ENCODE results near the gene PDK3. TPM values are rescaled to one million over a fixed set of nuclear protein-coding genes. Genes with fewer than 3 reads are reported as not detected.

Gene PDK3
- total and polyA plus RNA-seq, 5 experiments from 2014 or later, result 26.7 to 40.4 (median 34.4) TPM

DNA sequence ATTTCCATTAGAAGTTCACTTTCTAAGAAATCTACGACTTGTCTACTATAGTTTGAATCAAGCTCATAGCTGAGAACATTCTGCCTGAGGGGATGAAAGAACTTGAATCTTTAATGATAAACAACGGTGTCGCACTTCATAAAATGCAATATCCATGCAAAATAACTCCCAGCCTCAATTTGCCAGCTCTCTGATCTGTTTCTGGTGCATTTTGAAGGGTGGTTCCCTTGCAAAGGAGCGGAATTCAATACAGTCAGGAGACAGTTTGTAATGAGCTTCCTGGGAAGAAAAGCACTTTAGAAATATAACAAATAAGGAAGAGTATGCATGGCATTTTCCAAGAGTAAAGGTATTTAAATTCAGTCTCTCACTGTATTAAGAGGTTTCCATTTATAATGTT is 102.1 kb downstream of the PDK3 start:
- Mint-ChIP-seq H3K4me1 (no peaks in the 10 kb centered on the region), H3K36me3 (no peaks in the 10 kb centered on the region), H3K4me3 (no peak overlapping the region), H3K9me3 (peaks cover 0 to 4% (median 0%) of the 10 kb centered on the region in 9 donors), H3K27ac (no peak overlapping the region), H3K27me3 (peaks cover 0 to 9% (median 0%) of the 10 kb centered on the region in 5 donors)
- ATAC-seq (no peak), DNase-seq (no peak)
- POLR2A ChIA-PET, result no interaction called here

DNA sequence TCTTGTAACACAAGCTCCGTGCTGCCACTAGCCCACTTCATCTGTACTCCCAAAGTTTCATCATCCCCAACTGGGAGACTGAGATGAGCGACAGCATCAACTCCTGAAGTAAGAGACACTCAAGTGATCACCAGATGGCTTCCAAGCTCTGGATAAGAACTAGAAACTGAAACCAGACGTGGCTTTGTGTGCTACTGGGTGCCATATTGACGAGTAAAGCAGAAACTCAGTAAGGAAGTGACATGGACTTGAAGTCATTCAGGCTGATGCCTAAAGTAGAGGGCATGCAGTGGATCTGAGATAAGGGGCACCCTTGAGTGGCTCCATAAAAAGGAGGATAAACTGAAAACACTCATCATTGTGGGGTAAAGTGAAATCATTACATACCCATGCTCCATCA is 109.7 kb downstream of the PDK3 start:
- Mint-ChIP-seq H3K9me3 (peaks cover 0 to 4% (median 0%) of the 10 kb centered on the region in 9 donors), H3K27me3 (no peaks in the 10 kb centered on the region), H3K4me3 (no peak overlapping the region), H3K27ac (no peak overlapping the region), H3K4me1 (no peaks in the 10 kb centered on the region), H3K36me3 (no peaks in the 10 kb centered on the region)
- DNase-seq (no peak), ATAC-seq (no peak)
- POLR2A ChIA-PET, result no interaction called here

DNA sequence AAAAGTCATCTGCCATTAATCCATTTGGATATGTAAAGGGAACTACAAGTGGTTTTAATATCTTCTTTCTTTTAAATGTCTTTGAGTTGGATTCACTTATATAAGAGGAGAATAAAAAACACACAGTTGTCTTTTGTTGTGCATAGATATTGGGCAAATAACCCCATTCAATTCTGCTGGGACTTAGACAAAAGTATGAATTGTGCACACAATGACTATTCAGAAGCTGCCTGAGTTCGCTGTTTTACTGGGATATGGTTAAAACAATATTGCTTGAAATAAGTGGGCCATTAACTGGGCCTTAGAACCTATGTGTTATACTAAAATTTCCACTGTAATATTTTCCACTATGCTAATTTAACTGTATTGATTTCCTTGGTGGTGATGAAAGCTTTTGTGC is 110.4 kb downstream of the PDK3 start:
- Mint-ChIP-seq H3K27me3 (no peaks in the 10 kb centered on the region), H3K36me3 (no peaks in the 10 kb centered on the region), H3K4me3 (no peak overlapping the region), H3K27ac (no peak overlapping the region), H3K9me3 (peaks cover 0 to 4% (median 0%) of the 10 kb centered on the region in 9 donors), H3K4me1 (no peaks in the 10 kb centered on the region)
- POLR2A ChIA-PET, result no interaction called here
- DNase-seq (no peak), ATAC-seq (no peak)

DNA sequence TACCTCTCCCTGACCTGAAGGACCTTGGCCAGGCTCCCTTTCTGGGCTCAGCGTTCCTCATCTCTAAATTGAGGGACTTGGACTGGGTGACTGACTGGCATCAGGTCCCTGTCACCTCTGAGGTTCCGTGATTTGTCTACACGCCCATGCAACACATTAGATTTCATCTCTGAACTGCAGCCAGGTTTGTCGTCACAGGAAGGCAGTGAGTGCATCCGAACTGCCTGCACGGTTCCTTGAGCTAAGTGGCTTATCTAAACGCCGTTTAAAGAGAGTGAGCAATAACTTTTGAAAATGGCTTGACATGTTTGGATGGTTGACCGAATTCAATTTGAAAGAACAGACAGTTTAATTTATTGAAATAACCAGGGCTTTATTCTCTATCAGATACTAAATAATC is 112.0 kb downstream of the PDK3 start:
- ATAC-seq (no peak), DNase-seq (no peak)
- Mint-ChIP-seq H3K9me3 (peaks cover 0 to 4% (median 0%) of the 10 kb centered on the region in 9 donors), H3K36me3 (no peaks in the 10 kb centered on the region), H3K27ac (no peak overlapping the region), H3K4me3 (no peak overlapping the region), H3K27me3 (no peaks in the 10 kb centered on the region), H3K4me1 (no peaks in the 10 kb centered on the region)
- POLR2A ChIA-PET, result no interaction called here

Other genes with a start within 250 kb of the PDK3 start
- not detected for gene SUPT20HL2, start 151.2 kb upstream of the PDK3 start, total RNA-seq
- gene SUPT20HL2, start 151.2 kb upstream of the PDK3 start, polyA plus RNA-seq, result not detected
- gene SUPT20HL1, start 104.6 kb upstream of the PDK3 start, total RNA-seq, result not detected
- not detected for gene SUPT20HL1, start 104.6 kb upstream of the PDK3 start, polyA plus RNA-seq
- not detected for gene PCYT1B, start 182.1 kb downstream of the PDK3 start, total RNA-seq
- gene PCYT1B, start 182.1 kb downstream of the PDK3 start, polyA plus RNA-seq, result under 1 TPM in 1 of 3 donors, not detected in 2; 0.02 TPM
- gene POLA1, start 228.6 kb downstream of the PDK3 start, total RNA-seq, result 10 to 100 TPM in 1 of 2 experiments, 1 to 10 TPM in 1; 7.8 to 10.8 TPM
- 1 to 10 TPM; 3.3 to 5.3 (median 4.5) TPM for gene POLA1, start 228.6 kb downstream of the PDK3 start, polyA plus RNA-seq

All from naive thymus-derived CD8-positive, alpha-beta T cell (primary cell).